ENCODE data around the gene GARRE1. TPM values are rescaled to one million over a fixed set of nuclear protein-coding genes. Genes with fewer than 3 reads are reported as not detected.

The GARRE1 gene
- total RNA-seq, 1 donor from 2014 or later, result 2.6 TPM

DNA sequence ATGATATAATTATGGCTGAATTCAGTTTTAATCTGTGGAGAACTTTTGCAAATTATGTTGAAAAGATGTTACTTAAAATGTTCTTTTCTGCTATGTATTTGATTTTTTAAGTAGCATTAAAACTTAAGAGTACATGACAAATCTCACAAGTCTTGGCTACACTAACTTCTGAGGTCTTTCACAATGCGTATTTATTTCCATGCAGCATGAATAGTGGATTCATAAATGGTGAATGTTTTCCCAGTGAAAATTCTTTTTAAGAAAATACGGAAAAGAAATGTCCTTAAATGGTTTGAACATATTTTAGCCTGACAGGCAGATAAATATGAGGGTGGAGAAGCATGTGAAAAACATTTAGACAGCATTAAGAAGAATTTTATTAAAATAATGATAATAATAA, 30.2 kb downstream of the GARRE1 start:
- intact Hi-C loops (cut with micrococcal nuclease), result no loop called here

DNA sequence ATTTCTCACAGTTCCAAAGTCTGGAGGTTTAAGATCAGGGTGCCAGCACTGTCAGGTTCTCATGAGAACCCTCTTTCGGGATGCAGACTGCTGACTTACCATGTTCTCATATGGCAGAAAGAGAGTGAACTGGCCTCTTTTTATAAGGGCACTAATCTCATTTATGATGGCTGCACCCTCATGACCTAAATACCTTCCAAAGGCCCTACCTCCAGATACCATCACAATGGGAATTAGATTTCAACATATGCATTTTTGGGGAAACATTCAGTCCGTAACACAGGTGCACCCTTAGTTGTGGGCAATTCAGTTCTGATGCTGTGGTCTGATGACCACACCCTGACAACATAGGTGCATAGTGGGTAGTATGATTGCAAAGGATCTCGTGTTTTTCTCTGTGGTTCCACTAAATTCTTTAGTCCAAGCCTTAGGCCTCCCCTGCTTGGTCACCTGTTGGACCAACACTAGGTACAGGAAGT, 33.3 kb downstream of the GARRE1 start:
- intact Hi-C loops (cut with micrococcal nuclease), result no loop called here

DNA sequence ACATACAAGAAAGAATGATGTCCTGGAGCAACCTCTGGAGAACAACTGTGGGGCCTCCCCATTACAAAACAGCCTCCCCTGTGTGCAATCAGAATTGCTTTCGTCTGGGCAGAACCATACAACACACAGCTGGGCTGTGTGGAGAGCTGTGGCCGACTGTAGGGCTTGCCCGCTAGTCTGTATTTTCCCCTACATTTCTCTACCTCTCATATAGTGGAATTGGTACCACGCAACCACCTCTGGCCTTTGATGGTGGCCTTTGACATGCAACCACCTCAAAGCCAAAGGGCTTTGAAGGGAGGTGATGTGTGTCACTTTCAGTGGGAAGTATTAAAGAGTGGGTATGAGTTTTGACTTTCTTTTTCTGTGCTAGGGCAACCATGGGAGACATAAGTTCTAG, 34.0 kb downstream of the GARRE1 start:
- intact Hi-C loops (cut with micrococcal nuclease), result no loop called here

DNA sequence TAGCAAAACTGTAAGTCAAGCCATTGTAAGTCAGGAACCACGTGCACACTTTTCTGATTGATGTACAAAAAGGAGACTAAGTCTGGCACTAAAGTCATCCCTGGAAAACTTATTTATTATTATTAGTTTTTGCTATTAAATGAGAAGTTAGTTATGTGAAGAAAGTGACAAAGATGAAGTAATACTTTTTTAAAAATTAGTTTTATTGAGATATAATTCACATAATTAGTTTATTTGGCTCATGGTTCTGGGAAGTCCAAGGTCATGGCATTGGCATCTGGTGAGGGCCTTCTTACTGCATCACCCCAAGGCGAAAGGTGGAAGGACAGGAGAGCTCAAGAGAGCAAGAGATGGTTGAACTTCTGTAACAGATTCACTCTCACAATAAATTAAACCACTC, 36.9 kb downstream of the GARRE1 start:
- intact Hi-C loops (cut with micrococcal nuclease), result no loop called here

DNA sequence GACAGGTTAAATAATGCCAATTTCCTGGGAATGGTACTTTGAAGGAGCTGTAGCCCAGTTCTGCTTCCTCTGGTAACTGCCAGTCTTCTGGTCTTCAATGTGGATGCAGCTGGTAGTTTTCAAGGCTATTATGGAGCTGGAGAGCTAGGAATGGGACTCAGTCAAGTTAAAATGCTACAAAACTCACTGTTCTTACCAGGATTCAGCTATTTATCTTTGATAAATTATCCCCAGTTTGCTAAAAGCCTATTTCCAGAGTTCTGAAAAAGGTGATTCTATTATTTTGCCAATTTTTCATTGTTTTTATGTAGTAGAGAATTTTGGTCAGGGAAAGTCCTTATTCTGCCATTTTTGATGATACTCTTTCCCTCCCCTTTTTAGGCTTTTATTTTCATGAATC, 40.7 kb downstream of the GARRE1 start:
- intact Hi-C loops (cut with micrococcal nuclease), result no loop called here

DNA sequence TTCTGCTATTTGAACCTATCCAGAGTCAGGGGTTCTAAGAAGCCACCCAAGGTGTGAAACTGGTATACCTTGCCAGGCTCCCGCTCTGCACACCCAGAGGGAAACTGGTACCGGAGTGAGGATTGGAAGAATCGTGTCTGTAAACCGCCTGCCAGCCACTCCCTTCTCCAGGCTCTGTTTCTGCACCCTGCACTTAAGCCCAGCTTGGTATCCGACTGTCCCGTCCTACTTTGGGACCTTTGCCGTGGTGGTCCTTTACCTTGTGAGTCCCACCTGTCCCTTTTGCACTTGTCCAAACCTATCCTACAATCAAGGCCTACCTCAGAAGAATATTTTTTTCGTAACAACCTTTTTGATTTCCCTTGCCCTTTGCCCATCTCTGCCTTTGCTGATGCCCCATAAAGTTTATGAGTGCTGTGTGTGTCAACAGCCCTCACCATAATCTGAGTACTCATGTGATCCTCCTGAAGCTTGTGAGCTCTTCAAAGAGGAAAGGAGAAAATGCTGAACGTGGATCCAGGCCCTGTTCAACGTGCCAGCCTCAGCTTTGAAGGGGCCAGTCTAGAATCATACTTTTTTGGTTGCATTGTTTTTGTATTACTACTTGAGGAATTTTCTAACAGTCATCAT, 44.7 kb downstream of the GARRE1 start:
- intact Hi-C loops (cut with micrococcal nuclease), result no loop called here

DNA sequence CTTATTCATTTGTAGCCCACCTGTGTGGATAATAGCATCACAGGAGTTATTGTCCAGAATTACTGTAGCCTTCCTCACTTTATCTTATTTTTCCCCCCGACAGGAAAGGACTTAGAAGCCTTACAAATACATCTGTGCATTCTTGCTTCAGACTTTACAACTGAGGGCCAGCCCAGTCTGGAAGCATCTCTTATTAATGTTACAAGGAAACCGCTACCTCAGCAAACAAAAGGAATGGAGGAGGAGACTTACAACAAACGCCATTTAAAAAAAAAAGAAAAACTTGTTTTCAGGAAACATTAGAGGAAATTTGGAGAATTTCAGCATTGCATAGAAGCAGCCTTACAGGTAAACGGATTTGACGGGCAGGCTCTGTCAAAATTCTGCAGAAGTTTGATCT, 45.2 kb downstream of the GARRE1 start:
- intact Hi-C loops (cut with micrococcal nuclease), result no loop called here

DNA sequence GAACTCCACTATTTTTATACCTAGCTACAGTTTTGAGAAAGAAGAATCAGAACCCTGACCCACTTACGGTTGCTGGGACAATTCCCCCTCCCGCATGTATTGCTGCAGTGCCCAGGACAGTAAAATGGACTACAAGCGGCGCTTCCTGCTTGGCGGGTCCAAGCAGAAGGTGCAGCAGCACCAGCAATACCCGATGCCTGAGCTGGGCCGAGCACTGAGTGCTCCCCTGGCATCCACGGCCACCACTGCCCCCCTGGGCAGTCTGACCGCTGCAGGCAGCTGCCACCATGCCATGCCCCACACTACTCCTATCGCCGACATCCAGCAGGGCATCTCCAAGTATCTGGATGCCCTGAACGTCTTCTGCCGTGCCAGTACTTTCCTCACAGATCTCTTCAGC, 46.0 kb downstream of the GARRE1 start:
- intact Hi-C loops (cut with micrococcal nuclease), result no loop called here

DNA sequence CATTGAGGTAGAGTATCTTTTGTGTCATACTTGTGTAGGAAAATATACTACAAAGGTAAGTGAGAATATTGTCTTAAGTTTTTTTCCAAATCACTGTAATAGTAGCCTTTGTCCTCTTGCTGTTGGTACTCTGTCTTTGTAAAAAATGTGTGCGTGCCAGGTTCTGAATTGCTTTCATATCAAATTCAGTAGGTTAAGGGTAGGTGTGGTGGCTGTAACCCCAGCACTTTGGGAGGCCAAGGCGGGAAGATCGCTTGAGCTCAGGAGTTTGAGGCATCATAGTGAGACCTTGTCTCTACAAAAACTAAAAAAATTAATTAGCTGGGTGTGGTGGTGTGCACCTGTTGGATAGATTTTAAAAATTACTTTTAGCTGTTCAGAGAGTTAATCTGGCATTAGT, 46.6 kb downstream of the GARRE1 start:
- intact Hi-C loops (cut with micrococcal nuclease), result no loop called here

Other genes starting within 250 kb of the GARRE1 start
- 114 and 119 TPM in 2 replicates for gene LSM14A, start 82.0 kb upstream of the GARRE1 start, total RNA-seq
- 617 and 624 TPM in 2 replicates for gene GPI, start 110.6 kb downstream of the GARRE1 start, total RNA-seq
- 15.6 and 16.4 TPM in 2 replicates for gene PDCD2L, start 149.8 kb downstream of the GARRE1 start, total RNA-seq
- gene UBA2, start 173.8 kb downstream of the GARRE1 start, total RNA-seq, result 127 and 131 TPM in 2 replicates
- gene WTIP, start 227.2 kb downstream of the GARRE1 start, total RNA-seq, result 0.64 and 0.91 TPM in 2 replicates